ENCODE data around the gene MYADML2.

MYADML2 gene

GRCh38 chr17:81899514-81900166, 47.4 kb downstream of the MYADML2 start:
- DNase-seq (ENCODE audit: low spot score), result no peak

DNA sequence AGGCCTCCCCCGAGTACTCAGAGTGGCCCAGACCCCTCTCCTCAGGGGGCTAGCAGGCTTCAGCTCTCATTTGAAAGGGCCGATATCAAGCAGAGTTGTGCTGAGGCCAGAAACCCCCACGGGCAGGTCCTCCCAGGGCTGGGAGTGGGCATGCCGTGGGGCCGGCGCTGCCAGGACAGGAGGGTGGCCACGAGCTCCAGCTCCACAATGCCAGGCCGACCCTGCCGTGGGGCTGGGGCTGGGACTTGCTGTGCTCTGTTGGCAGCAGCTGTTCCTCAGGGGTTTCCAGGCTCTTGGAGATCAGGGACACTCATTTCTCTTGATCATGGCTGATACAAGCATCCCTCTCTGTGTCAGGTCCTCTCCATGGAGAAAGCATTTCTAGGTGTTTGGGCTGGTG, 48.1 kb downstream of the MYADML2 start:
- DNase-seq (ENCODE audit: low spot score), result no peak

DNA sequence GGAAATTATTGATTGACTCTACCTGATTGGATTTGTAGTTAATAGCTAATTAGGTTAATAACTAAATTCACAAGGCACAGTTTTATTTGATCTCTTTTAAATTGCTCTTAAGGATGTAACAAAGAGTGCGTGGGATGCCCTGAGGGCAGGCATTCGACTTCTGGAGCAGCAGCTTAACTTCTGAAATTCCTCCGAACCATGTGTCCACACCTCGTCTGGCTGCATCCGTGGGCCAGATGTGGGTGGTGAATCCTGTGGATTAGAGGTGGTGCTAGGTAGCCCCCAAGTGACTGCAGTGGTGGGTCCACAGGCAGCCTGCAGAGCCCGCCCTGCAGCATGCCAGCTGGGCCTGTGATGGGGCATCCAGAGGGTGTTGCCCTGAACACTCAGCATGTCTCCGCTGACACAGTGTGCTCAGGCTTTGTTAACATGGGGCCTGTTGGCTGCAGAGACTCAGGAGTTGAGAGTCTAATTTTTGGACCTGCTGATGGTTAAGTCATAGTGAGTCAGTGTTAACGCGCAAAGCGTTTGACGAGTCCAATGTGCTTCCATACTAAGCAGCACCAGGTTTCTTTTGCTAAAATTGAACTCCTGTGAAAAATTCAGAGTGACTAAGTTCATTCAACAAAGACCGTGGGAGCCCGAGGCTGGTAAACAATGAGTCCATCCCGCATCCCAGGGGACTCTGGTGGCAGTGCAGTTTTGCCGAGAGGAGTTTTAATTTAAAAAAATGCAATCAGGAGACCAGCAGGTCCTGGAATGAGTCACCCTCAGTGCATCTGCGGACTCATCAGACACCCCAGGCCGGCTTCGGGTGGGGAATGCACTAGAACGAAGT, 48.8 kb downstream of the MYADML2 start:
- DNase-seq (ENCODE audit: low spot score), result peak; percentile 81

- no peak for DNase-seq (ENCODE audit: low spot score)
Observed at GRCh38 chr17:81895400-81895799, 51.6 kb downstream of the MYADML2 start.

GRCh38 chr17:81891303-81891552, 55.8 kb downstream of the MYADML2 start:
- no peak for DNase-seq (ENCODE audit: low spot score)

DNA sequence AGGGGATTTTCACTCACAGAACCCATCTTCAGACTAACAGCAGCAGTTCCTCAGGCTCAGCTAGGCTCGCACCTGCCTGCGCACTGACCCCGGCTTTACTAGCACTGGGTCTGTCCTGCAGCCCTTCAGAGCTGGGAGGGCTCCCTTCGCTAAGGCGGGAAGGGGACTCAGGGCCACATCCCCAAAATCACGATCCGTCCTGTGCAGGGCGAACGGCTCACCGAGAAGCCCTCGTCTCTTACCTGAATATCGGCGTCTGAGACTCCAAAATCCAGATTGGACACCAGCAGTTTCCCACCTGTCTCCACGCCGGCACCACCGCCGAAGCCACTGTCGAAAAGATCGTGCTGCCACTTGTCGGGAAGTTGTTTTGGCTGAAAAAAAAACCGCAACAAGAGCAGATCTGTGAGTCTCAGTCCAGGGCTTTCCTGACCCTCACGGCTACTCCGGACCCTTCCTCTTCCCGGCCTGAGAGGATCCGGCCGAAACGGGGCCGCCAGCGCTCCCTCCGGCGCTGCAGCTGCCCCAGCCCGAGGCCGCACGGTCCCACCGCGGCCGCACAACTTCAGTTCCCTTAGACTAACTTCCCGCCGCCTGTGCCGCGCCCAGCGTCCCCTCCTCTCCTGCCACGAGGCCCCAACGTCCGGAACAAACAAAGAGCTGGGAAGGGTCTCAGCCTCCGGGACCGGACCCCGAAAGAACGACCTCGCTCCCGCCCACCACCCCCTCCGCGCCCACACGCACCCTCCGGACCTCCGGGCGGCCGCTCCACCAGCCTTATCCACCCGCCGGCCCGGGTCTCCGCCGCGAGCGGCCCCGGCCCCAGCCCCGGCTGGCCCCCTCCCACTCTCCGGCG, 56.4 kb downstream of the MYADML2 start:
- peak; percentile 46 for DNase-seq (ENCODE audit: low spot score)
